GOT3 (cell line): ENCODE results near the gene DDX24.

Experiments used
- DNase-seq: peaks from one replicate; lab custom pipeline; 2025; ENCODE audit warnings: mixed read lengths; lab: John Stamatoyannopoulos, UW

DDX24 gene

GRCh38 chr14:94031161-94031882 lies 49.7 kb downstream of the DDX24 start:
- no peak for DNase-seq

- DNase-seq: no peak
Observed at GRCh38 chr14:94030571-94030970, 50.4 kb downstream of the DDX24 start.

GRCh38 chr14:94029671-94030203 lies 51.3 kb downstream of the DDX24 start:
- DNase-seq: no peak

- DNase-seq: no peak
Observed at GRCh38 chr14:94029265-94029664, 51.7 kb downstream of the DDX24 start.

- DNase-seq: no peak
Observed at GRCh38 chr14:94028450-94028826, 52.6 kb downstream of the DDX24 start.

GRCh38 chr14:94027566-94028449 lies 53.2 kb downstream of the DDX24 start:
- DNase-seq: no peak

GRCh38 chr14:94026889-94027469 lies 54.0 kb downstream of the DDX24 start:
- no peak for DNase-seq

GRCh38 chr14:94026173-94026888 lies 54.7 kb downstream of the DDX24 start, which contains the start of gene OTUB2:
Gene OTUB2 (plus strand): TSS chr14:94026340. CDS start chr14:94026538, 198 bp downstream.
- DNase-seq: peak; percentile 73

- DNase-seq: no peak
Observed at GRCh38 chr14:94025720-94026119, 55.3 kb downstream of the DDX24 start.

- DNase-seq: no peak
Observed at GRCh38 chr14:94024549-94024948, 56.5 kb downstream of the DDX24 start.

- no peak for DNase-seq
Observed at GRCh38 chr14:94022532-94023411, 58.2 kb downstream of the DDX24 start.

GRCh38 chr14:94021416-94022157 lies 59.4 kb downstream of the DDX24 start:
- DNase-seq: no peak

- DNase-seq: no peak
Observed at GRCh38 chr14:94021001-94021400, 60.0 kb downstream of the DDX24 start.

GRCh38 chr14:94020267-94020666 lies 60.7 kb downstream of the DDX24 start:
- DNase-seq: no peak

- no peak for DNase-seq
Observed at GRCh38 chr14:94019329-94019728, 61.7 kb downstream of the DDX24 start.

- DNase-seq: no peak
Observed at GRCh38 chr14:94018308-94018707, 62.7 kb downstream of the DDX24 start.

- no peak for DNase-seq
Observed at GRCh38 chr14:94016446-94016976, 64.5 kb downstream of the DDX24 start.

- DNase-seq: no peak
Observed at GRCh38 chr14:94015223-94015622, 65.8 kb downstream of the DDX24 start.

- no peak for DNase-seq
Observed at GRCh38 chr14:94014382-94014781, 66.6 kb downstream of the DDX24 start.

- DNase-seq: no peak
Observed at GRCh38 chr14:94011795-94012194, 69.2 kb downstream of the DDX24 start.
